Measurements from ENCODE around the gene CNOT3. TPM values are rescaled to one million over a fixed set of nuclear protein-coding genes. Genes with fewer than 3 reads are reported as not detected.

CNOT3 gene
- polyA plus RNA-seq, 1 of the 3 experiments (the other 2 are of a cell fraction), result 14.2 TPM

- H4K20me1 ChIP-seq (ENCODE audit: insufficient read depth), result peaks cover 90% of the 10 kb centered on the region
Observed at GRCh38 chr19:54204767-54205468, 67.4 kb downstream of the CNOT3 start.

More at GRCh38 chr19:54204767-54205468, 67.4 kb downstream of the CNOT3 start:
- Histone ChIP-seq H2AFZ (ENCODE audit: low read depth) (no peak overlapping the region), H3K9me2 (no peaks in the 10 kb centered on the region), H3K4me3 (ENCODE audit: low read depth in 2 of 2, low read length in 1 of 2) (no peak overlapping the region), H3K27ac (ENCODE audit: low read depth in 2 of 2, low read length in 1 of 2) (no peak overlapping the region), H3K4me1 (ENCODE audit: control insufficient read depth in 1 of 2, insufficient read depth in 2 of 2, low read depth in 1 of 2, low read length in 1 of 2) (peaks cover 49 to 54% of the 10 kb centered on the region in 2 experiments), H3K27me3 (ENCODE audit: insufficient read depth) (no peaks in the 10 kb centered on the region), H3K9ac (no peak overlapping the region), H3K79me2 (ENCODE audit: insufficient read depth) (peaks cover 68% of the 10 kb centered on the region), H3K4me2 (peak overlapping the region; percentile 97), H3K9me3 (no peaks in the 10 kb centered on the region), H3K36me3 (replicated peaks in 1 of 2; ENCODE audit: control insufficient read depth in 1 of 2, insufficient read depth in 2 of 2, low read length in 1 of 2) (peaks cover 60 to 70% of the 10 kb centered on the region in 2 experiments), H3F3A (replicated peaks; ENCODE audit: insufficient read depth) (peaks cover 72% of the 10 kb centered on the region)
- CTCF ChIA-PET, result interaction anchor here (0.9 to 2.0 kb wide), 5 partner anchors 13 to 36 kb away, joined by 3 to 6 read pairs (median 3); no protein-coding TSS in a partner anchor
- 94% methylated on average over 4 of the region's 4 CpGs for WGBS (ENCODE audit: low lambda C conversion rate)
- no peak for DNase-seq
- TF ChIP-seq YY1 (IDR thresholded peaks at IDR 0.05; ENCODE audit: low read depth), result no peak
- POLR2A ChIA-PET, result interaction anchor here (1.0 kb wide), 1 partner anchor 11 kb away, joined by 5 read pairs; no protein-coding TSS in a partner anchor

Other genes starting within 250 kb of the CNOT3 start
- gene CACNG7, start 228.5 kb upstream of the CNOT3 start, polyA plus RNA-seq (2012; rRNA removed), result 25.7 and 30.7 TPM in 2 replicates
- gene CACNG8, start 174.8 kb upstream of the CNOT3 start, polyA plus RNA-seq (2012; rRNA removed), result 1.1 and 1.3 TPM in 2 replicates
- gene CACNG6, start 146.1 kb upstream of the CNOT3 start, polyA plus RNA-seq (2012; rRNA removed), result 0.96 and 1.2 TPM in 2 replicates
- 0.10 and 0.24 TPM in 2 replicates for gene VSTM1, start 73.9 kb upstream of the CNOT3 start, polyA plus RNA-seq (2012; rRNA removed)
- not detected in 2 replicates for gene TARM1, start 56.4 kb upstream of the CNOT3 start, polyA plus RNA-seq (2012; rRNA removed)
- 0.97 and 1.2 TPM in 2 replicates for gene OSCAR, start 37.0 kb upstream of the CNOT3 start, polyA plus RNA-seq (2012; rRNA removed)
- gene NDUFA3, start 34.9 kb upstream of the CNOT3 start, polyA plus RNA-seq (2012; rRNA removed), result 71.5 and 87.0 TPM in 2 replicates
- gene TFPT, start 22.1 kb upstream of the CNOT3 start, polyA plus RNA-seq (2012; rRNA removed), result 39.8 and 49.7 TPM in 2 replicates
- gene PRPF31, start 22.0 kb upstream of the CNOT3 start, polyA plus RNA-seq (2012; rRNA removed), result 72.2 and 81.0 TPM in 2 replicates
- 7.7 and 11.4 TPM in 2 replicates for gene LENG1, start 22.0 kb downstream of the CNOT3 start, polyA plus RNA-seq (2012; rRNA removed)
- 2.7 and 2.8 TPM in 2 replicates for gene TMC4, start 35.4 kb downstream of the CNOT3 start, polyA plus RNA-seq (2012; rRNA removed)
- 65.4 and 80.8 TPM in 2 replicates for gene MBOAT7, start 51.8 kb downstream of the CNOT3 start, polyA plus RNA-seq (2012; rRNA removed)
- 82.1 and 84.1 TPM in 2 replicates for gene TSEN34, start 53.5 kb downstream of the CNOT3 start, polyA plus RNA-seq (2012; rRNA removed)
- 3,441 and 3,815 TPM in 2 replicates for gene RPS9, start 63.1 kb downstream of the CNOT3 start, polyA plus RNA-seq (2012; rRNA removed)
- gene LILRB3, start 85.2 kb downstream of the CNOT3 start, polyA plus RNA-seq (2012; rRNA removed), result not detected in 2 replicates
- not detected in 2 replicates for gene LILRA6, start 105.0 kb downstream of the CNOT3 start, polyA plus RNA-seq (2012; rRNA removed)
- not detected in 2 replicates for gene LILRB5, start 119.5 kb downstream of the CNOT3 start, polyA plus RNA-seq (2012; rRNA removed)
- not detected in 2 replicates for gene LILRB2, start 143.3 kb downstream of the CNOT3 start, polyA plus RNA-seq (2012; rRNA removed)
- not detected in 2 replicates for gene LILRA5, start 175.4 kb downstream of the CNOT3 start, polyA plus RNA-seq (2012; rRNA removed)
- gene LILRA4, start 201.4 kb downstream of the CNOT3 start, polyA plus RNA-seq (2012; rRNA removed), result not detected in 2 replicates
- gene LAIR1, start 227.2 kb downstream of the CNOT3 start, polyA plus RNA-seq (2012; rRNA removed), result not detected in 2 replicates